ENCODE data around the gene EIF5A. TPM values are rescaled to one million over a fixed set of nuclear protein-coding genes. Genes with fewer than 3 reads are reported as not detected.

EIF5A gene
- total RNA-seq, 1 experiment from 2014 or later = 345 TPM

- intact Hi-C loops (cut with micrococcal nuclease; ENCODE audit: unreplicated experiment) = no loop called here
- POLR2A ChIA-PET = no interaction called here
- Mint-ChIP-seq H3K4me3 (ENCODE audit: unreplicated experiment) (no peak overlapping the region), H3K9me3 (ENCODE audit: unreplicated experiment) (no peaks in the 10 kb centered on the region), H3K36me3 (ENCODE audit: insufficient read depth, unreplicated experiment) (peaks cover 11% of the 10 kb centered on the region), H3K27me3 (ENCODE audit: insufficient read depth, unreplicated experiment) (peaks cover 3% of the 10 kb centered on the region), H3K4me1 (ENCODE audit: low read depth, unreplicated experiment) (peaks cover 6% of the 10 kb centered on the region), H3K27ac (ENCODE audit: unreplicated experiment) (no peak overlapping the region)
- DNase-seq = no peak
- Histone ChIP-seq H3K27me3 (replicated peaks; ENCODE audit: control insufficient read depth, insufficient read depth, low read length) (no peaks in the 10 kb centered on the region), H3K9me3 (no peaks in the 10 kb centered on the region), H3K36me3 (ENCODE audit: control insufficient read depth, insufficient read depth, low read length) (no peaks in the 10 kb centered on the region), H3K4me3 (ENCODE audit: low read depth, low read length) (no peak overlapping the region), H3K4me1 (no peaks in the 10 kb centered on the region)
- BruUV-seq (replicated peaks) = no TSS peak
- no peak for TF ChIP-seq CTCF (IDR thresholded peaks at IDR 0.05; ENCODE audit: insufficient read depth in 1 of 2, low read depth in 1 of 2, low read length in 1 of 2, severe bottlenecking in 1 of 2, unreplicated experiment in 1 of 2)
- CTCF ChIA-PET = no interaction called here
Measured at GRCh38 chr17:7340179-7340578, 32.8 kb downstream of the EIF5A start.

- DNase-seq = no peak
- no peaks in the 10 kb centered on the region for H3K9me3 ChIP-seq
- BruUV-seq (replicated peaks) = no TSS peak
- peaks cover 15% of the 10 kb centered on the region for H3K36me3 Mint-ChIP-seq (ENCODE audit: insufficient read depth, unreplicated experiment)
- intact Hi-C loops (cut with micrococcal nuclease; ENCODE audit: unreplicated experiment) = no loop called here
- peaks cover 6% of the 10 kb centered on the region for H3K4me1 Mint-ChIP-seq (ENCODE audit: low read depth, unreplicated experiment)
- no peaks in the 10 kb centered on the region for H3K4me1 ChIP-seq
- POLR2A ChIA-PET = no interaction called here
- no peak overlapping the region for H3K4me3 Mint-ChIP-seq (ENCODE audit: unreplicated experiment)
- H3K27me3 Mint-ChIP-seq (ENCODE audit: insufficient read depth, unreplicated experiment) = peaks cover 3% of the 10 kb centered on the region
- TF ChIP-seq CTCF (IDR thresholded peaks at IDR 0.05; ENCODE audit: insufficient read depth in 1 of 2, low read depth in 1 of 2, low read length in 1 of 2, severe bottlenecking in 1 of 2, unreplicated experiment in 1 of 2) = no peak
- H3K9me3 Mint-ChIP-seq (ENCODE audit: unreplicated experiment) = no peaks in the 10 kb centered on the region
- no peak overlapping the region for H3K4me3 ChIP-seq (ENCODE audit: low read depth, low read length)
- H3K27me3 ChIP-seq (replicated peaks; ENCODE audit: control insufficient read depth, insufficient read depth, low read length) = no peaks in the 10 kb centered on the region
- no peak overlapping the region for H3K27ac Mint-ChIP-seq (ENCODE audit: unreplicated experiment)
- no peaks in the 10 kb centered on the region for H3K36me3 ChIP-seq (ENCODE audit: control insufficient read depth, insufficient read depth, low read length)
- CTCF ChIA-PET = no interaction called here
Measured at GRCh38 chr17:7341842-7342241, 34.4 kb downstream of the EIF5A start.

GRCh38 chr17:7343250-7343649 lies 35.8 kb downstream of the EIF5A start:
- Mint-ChIP-seq H3K4me1 (ENCODE audit: low read depth, unreplicated experiment) (peaks cover 6% of the 10 kb centered on the region), H3K27me3 (ENCODE audit: insufficient read depth, unreplicated experiment) (peaks cover 3% of the 10 kb centered on the region), H3K4me3 (ENCODE audit: unreplicated experiment) (no peak overlapping the region), H3K36me3 (ENCODE audit: insufficient read depth, unreplicated experiment) (peaks cover 16% of the 10 kb centered on the region), H3K9me3 (ENCODE audit: unreplicated experiment) (no peaks in the 10 kb centered on the region), H3K27ac (ENCODE audit: unreplicated experiment) (no peak overlapping the region)
- ChIA-PET CTCF (interaction anchor here (1.2 to 1.9 kb wide), 3 partner anchors 14 to 297 kb away, joined by 4 to 5 read pairs (median 4); partner anchors contain the start of genes NEURL4 and SLC2A4), POLR2A (no interaction called here)
- no peak overlapping the region for H3K4me3 ChIP-seq (ENCODE audit: low read depth, low read length)
- H3K9me3 ChIP-seq = no peaks in the 10 kb centered on the region
- intact Hi-C loops (cut with micrococcal nuclease; ENCODE audit: unreplicated experiment) = no loop called here
- H3K36me3 ChIP-seq (ENCODE audit: control insufficient read depth, insufficient read depth, low read length) = no peaks in the 10 kb centered on the region
- no peak for TF ChIP-seq CTCF (IDR thresholded peaks at IDR 0.05; ENCODE audit: insufficient read depth in 1 of 2, low read depth in 1 of 2, low read length in 1 of 2, severe bottlenecking in 1 of 2, unreplicated experiment in 1 of 2)
- no peak for DNase-seq
- no peaks in the 10 kb centered on the region for H3K4me1 ChIP-seq
- BruUV-seq (replicated peaks) = no TSS peak
- H3K27me3 ChIP-seq (replicated peaks; ENCODE audit: control insufficient read depth, insufficient read depth, low read length) = no peaks in the 10 kb centered on the region

Data from Caco-2 (cell line).